Gastroesophageal sphincter (tissue), 4 donors: Measurements from ENCODE around the gene MT1X. TPM values are rescaled to one million over a fixed set of nuclear protein-coding genes. Genes with fewer than 3 reads are reported as not detected.
A peak's percentile ranks its signal among the peaks of the same experiment; 100 is the strongest.

Experiments used
- ATAC-seq: fragments of 150-250 bp; one replicate; pipeline ENCODE4 v1.9.1; 2016; ENCODE audit warnings: mild to moderate bottlenecking, moderate library complexity
- H3K27ac ChIP-seq, 4 donors: fragments of 200-600 bp; sonication (generic) in 3 of 4; 1 replicate in 3 of 4; 2 replicates in 1 of 4; pipeline ENCODE4 v1.5.1; 2016 to 2019
- H3K27me3 ChIP-seq: fragments of 200-600 bp; sonication (generic); one replicate; pipeline ENCODE4 v1.5.1; 2019
- H3K36me3 ChIP-seq, 2 donors: fragments of 200-600 bp; sonication (generic); one replicate each; pipeline ENCODE4 v1.5.1; 2019; ENCODE audit warnings: control low read depth in 1 of 2
- H3K4me1 ChIP-seq, 3 donors: fragments of 200-600 bp; sonication (generic); 1 replicate in 2 of 3; 2 replicates in 1 of 3; pipeline ENCODE4 v1.5.1; 2016 to 2019; ENCODE audit warnings: control low read depth in 2 of 3
- H3K4me3 ChIP-seq, 2 donors: fragments of 200-600 bp; sonication (generic); one replicate each; pipeline ENCODE4 v1.5.1; 2019; ENCODE audit warnings: mild to moderate bottlenecking in 1 of 2, moderate library complexity in 1 of 2
- H3K9me3 ChIP-seq, 3 donors: fragments of 200-600 bp; sonication (generic); one replicate each; pipeline ENCODE4 v1.5.1; 2017 to 2019; ENCODE audit warnings: control low read depth in 2 of 3
- EP300 ChIP-seq: sonication (generic); formaldehyde crosslinking; IDR thresholded peaks from one replicate; pipeline ENCODE4 v1.6.1; 2017; ENCODE audit warnings: antibody characterized with exemption, mild to moderate bottlenecking
- POLR2A ChIP-seq, 2 donors: fragments of 450-650 bp; IDR thresholded peaks; one replicate each; pipeline ENCODE4 v1.6.1; 2017; ENCODE audit warnings: antibody characterized with exemption in 2 of 2, mild to moderate bottlenecking in 2 of 2, moderate library complexity in 1 of 2
- POLR2AphosphoS5 ChIP-seq: sonication (generic); formaldehyde crosslinking; IDR thresholded peaks from one replicate; pipeline ENCODE4 v1.6.1; 2017; ENCODE audit warnings: antibody characterized with exemption
- WGBS, 2 donors: methylation state at CpG; one replicate each; pipeline ENCODE4 v1.1.5; 2018; ENCODE audit warnings: low coverage in 1 of 2; 5-methylcytosine and 5-hydroxymethylcytosine counted together
- total RNA-seq, 4 donors: library from RNA; depleted of rRNA; stranded (reverse); fragments of >200 nt; gene quantifications; one replicate each; pipeline ENCODE4 v1.1.0, GENCODE V29; 2016
- TF ChIP-seq, protein P1 (sequence below), 4 experiments: fragments of 200-600 bp in 2 of 4; fragments of 450-650 bp in 2 of 4; sonication (generic) in 1 of 4; IDR thresholded peaks; one replicate each; pipeline ENCODE4 v1.5.1; 2017 to 2019; ENCODE audit warnings: antibody characterized with exemption in 4 of 4, mild to moderate bottlenecking in 2 of 4, moderate library complexity in 2 of 4

Gene MT1X
- 100 to 1,000 TPM; 265 to 685 (median 330) TPM for total RNA-seq

- 0 to 2% methylated on average over 4 to 11 of the region's 49 CpGs for WGBS, 2 donors
- Histone ChIP-seq H3K36me3 (no peaks in the 10 kb centered on the region), H3K9me3 (no peaks in the 10 kb centered on the region), H3K4me1 (peaks cover 0 to 40% (median 14%) of the 10 kb centered on the region in 3 donors), H3K4me3 (peak within 1 kb of the TSS; percentile 61 to 66), H3K27ac (peak within 1 kb of the TSS; percentile 45 to 88 (median 81)), H3K27me3 (no peaks in the 10 kb centered on the region)
- TF ChIP-seq POLR2AphosphoS5 (peak; percentile 98), EP300 (no peak), POLR2A (IDR thresholded peaks at IDR 0.05) (peak; percentile 95 to 97)
- TF ChIP-seq, protein P1, sequence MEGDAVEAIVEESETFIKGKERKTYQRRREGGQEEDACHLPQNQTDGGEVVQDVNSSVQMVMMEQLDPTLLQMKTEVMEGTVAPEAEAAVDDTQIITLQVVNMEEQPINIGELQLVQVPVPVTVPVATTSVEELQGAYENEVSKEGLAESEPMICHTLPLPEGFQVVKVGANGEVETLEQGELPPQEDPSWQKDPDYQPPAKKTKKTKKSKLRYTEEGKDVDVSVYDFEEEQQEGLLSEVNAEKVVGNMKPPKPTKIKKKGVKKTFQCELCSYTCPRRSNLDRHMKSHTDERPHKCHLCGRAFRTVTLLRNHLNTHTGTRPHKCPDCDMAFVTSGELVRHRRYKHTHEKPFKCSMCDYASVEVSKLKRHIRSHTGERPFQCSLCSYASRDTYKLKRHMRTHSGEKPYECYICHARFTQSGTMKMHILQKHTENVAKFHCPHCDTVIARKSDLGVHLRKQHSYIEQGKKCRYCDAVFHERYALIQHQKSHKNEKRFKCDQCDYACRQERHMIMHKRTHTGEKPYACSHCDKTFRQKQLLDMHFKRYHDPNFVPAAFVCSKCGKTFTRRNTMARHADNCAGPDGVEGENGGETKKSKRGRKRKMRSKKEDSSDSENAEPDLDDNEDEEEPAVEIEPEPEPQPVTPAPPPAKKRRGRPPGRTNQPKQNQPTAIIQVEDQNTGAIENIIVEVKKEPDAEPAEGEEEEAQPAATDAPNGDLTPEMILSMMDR (IDR thresholded peaks at IDR 0.05), result peak in 1 of 4 experiments; percentile 18
- ATAC-seq, result peak; percentile 98
These were observed at the start of gene MT1X for GRCh38 chr16:56681939-56682702. Gene MT1X, plus strand, starts transcription at chr16:56682470. Its CDS starts 71 bp downstream, at chr16:56682541.

DNA sequence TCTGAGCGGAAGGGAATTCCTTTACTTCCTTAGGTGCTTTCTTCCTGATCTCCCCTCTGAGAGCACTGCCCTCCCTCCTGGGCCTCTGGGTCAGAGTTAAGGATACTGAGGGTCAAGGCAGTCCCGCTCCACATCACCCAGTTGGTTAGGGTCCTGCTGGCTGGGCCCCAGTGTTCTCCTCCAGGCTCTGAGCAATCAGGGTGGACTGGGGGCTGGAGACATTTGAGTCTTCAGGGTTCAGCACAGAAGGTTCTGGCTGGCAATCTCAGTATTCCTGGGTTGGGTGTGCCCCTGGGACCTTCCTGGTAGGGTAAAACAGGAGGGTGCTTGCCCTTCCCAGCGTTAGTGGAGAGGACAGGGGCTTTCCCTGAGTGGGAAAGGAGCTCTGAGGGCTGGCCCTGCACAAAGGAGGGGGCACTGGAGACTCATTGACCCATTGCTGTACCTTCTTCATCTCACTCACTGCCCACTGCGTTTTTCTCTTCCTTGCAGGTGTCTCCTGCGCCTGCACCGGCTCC, 49.4 kb upstream of the MT1X start:
- peak overlapping the region; percentile 26 to 53 for H3K4me3 ChIP-seq
- WGBS, 2 donors, result 20% methylated on average over 1 of the region's 6 CpGs
- H3K27me3 ChIP-seq, result peaks cover 54% of the 10 kb centered on the region
- H3K27ac ChIP-seq, result peak overlapping the region in 3 of 4 donors; percentile 77 to 81 (median 79)
- H3K36me3 ChIP-seq, result no peaks in the 10 kb centered on the region
- ATAC-seq, result no peak
- no peaks in the 10 kb centered on the region for H3K9me3 ChIP-seq
- no peak for TF ChIP-seq EP300
- TF ChIP-seq POLR2AphosphoS5, result no peak
- peaks cover 0 to 36% (median 8%) of the 10 kb centered on the region in 3 donors for H3K4me1 ChIP-seq

DNA sequence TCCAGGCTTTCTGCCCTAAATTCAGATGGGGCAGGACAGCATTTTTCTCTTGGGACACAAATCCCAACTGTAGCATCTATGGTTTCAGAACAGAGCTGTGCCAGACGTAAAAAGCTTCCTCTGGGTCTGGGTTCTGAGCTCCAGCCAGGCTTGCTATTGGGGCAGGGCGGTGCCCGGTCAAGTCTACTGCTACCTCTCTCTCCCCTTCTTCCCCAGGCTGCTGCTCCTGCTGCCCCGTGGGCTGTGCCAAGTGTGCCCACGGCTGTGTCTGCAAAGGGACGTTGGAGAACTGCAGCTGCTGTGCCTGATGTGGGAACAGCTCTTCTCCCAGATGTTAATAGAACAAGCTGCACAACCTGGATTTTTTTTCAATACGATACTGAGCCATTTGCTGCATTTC, 48.7 kb upstream of the MT1X start:
- no peak for TF ChIP-seq EP300
- TF ChIP-seq, protein P1 (IDR thresholded peaks at IDR 0.05), result no peak
- Histone ChIP-seq H3K4me3 (peak overlapping the region in 1 of 2 donors; percentile 53), H3K27me3 (peaks cover 60% of the 10 kb centered on the region), H3K27ac (peak overlapping the region in 2 of 4 donors; percentile 4 to 81), H3K4me1 (peaks cover 0 to 42% (median 12%) of the 10 kb centered on the region in 3 donors), H3K9me3 (no peaks in the 10 kb centered on the region), H3K36me3 (no peaks in the 10 kb centered on the region)
- 58 to 67% methylated on average over 1 to 4 of the region's 7 CpGs for WGBS, 2 donors
- ATAC-seq, result no peak

DNA sequence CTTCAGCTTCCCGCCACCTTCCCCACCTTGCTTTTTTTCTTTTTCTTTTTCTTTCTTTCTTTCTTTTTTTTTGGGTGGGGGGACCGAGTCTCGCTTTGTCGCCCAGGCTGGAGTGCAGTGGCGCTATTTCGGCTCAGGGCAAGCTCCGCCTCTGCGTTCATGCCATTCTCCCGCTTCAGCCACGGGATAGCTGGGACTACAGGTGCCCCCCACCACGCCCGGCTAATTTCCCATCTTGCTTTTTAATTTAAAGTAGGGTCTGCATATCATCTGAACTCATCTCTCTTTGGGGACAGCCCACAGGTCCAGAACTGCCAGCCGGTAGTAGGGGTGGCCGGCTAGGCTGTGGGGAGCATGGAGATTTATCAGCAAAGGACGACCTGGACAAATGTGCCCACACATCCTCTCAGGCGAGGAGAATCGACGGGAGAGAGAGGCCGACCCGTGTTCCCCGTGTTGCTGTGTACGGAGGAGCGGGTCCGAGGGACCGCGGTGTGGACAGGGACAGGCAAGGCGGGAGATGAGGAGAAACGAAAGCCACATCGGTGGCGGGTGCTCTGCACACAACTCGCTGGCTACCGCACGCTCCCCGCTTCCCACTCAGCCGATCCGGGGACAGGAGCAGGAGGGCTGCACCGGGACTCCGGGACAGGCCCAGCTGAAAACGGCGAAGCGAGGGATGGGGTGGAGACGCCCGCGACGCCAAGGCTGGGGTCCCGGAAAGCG, 47.4 kb upstream of the MT1X start:
- no peaks in the 10 kb centered on the region for H3K36me3 ChIP-seq
- peaks cover 0 to 51% (median 16%) of the 10 kb centered on the region in 3 donors for H3K4me1 ChIP-seq
- H3K9me3 ChIP-seq, result no peaks in the 10 kb centered on the region
- H3K27ac ChIP-seq, result no peak overlapping the region
- peaks cover 73% of the 10 kb centered on the region for H3K27me3 ChIP-seq
- TF ChIP-seq, protein P1 (IDR thresholded peaks at IDR 0.05), result no peak
- TF ChIP-seq POLR2AphosphoS5 (no peak), POLR2A (IDR thresholded peaks at IDR 0.05) (peak in 1 of 2 donors; percentile 9), EP300 (no peak)
- no peak for ATAC-seq
- H3K4me3 ChIP-seq, result peak overlapping the region in 1 of 2 donors; percentile 53
- WGBS, 2 donors, result 32 to 56% methylated on average over 1 to 10 of the region's 47 CpGs

DNA sequence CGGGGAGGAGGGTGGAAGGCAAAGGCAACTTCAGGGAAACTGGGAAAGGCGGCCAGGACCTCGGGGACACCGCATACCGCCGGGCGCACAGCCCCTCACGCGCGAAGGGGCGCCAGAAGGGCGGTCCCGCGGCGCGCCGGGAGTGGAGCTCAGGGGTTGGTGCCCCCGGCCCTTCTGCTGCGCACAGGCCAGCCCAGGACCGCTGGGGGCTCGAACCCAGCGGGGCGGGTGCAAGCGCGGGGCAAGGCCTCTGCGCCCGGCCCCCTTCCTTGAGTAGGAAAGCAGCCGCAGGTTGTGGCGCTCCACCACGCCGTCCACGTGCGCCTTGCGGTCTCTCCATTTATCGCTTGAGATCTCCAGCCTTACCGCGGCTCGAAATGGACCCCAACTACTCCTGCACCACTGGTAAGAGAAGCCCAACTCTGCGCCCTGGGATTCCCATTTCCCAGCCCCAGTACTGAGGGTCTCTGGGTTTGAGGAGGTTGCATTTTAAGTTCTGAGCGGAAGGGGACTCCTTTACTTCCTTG, 46.8 kb upstream of the MT1X start:
- peaks cover 80% of the 10 kb centered on the region for H3K27me3 ChIP-seq
- H3K4me1 ChIP-seq, result peaks cover 0 to 51% (median 16%) of the 10 kb centered on the region in 3 donors
- no peaks in the 10 kb centered on the region for H3K36me3 ChIP-seq
- TF ChIP-seq, protein P1 (IDR thresholded peaks at IDR 0.05), result no peak
- TF ChIP-seq POLR2A (IDR thresholded peaks at IDR 0.05), result no peak
- no peak for TF ChIP-seq EP300
- ATAC-seq, result no peak
- H3K4me3 ChIP-seq, result peak overlapping the region in 1 of 2 donors; percentile 53
- H3K9me3 ChIP-seq, result no peaks in the 10 kb centered on the region
- no peak overlapping the region for H3K27ac ChIP-seq
- no CpG with 5 or more reads among the region's 40 CpGs for WGBS, 2 donors
